Stimulated activated CD8-positive, alpha-beta memory T cell treated with anti-CD3 and anti-CD28 coated beads, Interleukin-12 subunit alpha, Interleukin-12 subunit beta, amount 100 ng/mL, for 1 hour (primary cell): ENCODE results near the gene GKN2.
"Not testable (repeated sequence)": the region's sequence is repeated elsewhere in the genome, so short reads cannot be mapped to it uniquely, and the experiment has no call there.

Experiments
- DNase-seq: peaks from one replicate; pipeline ENCODE4 v3.0.0-alpha.2; 2020; ENCODE audit warnings: low read depth

The GKN2 gene

DNA sequence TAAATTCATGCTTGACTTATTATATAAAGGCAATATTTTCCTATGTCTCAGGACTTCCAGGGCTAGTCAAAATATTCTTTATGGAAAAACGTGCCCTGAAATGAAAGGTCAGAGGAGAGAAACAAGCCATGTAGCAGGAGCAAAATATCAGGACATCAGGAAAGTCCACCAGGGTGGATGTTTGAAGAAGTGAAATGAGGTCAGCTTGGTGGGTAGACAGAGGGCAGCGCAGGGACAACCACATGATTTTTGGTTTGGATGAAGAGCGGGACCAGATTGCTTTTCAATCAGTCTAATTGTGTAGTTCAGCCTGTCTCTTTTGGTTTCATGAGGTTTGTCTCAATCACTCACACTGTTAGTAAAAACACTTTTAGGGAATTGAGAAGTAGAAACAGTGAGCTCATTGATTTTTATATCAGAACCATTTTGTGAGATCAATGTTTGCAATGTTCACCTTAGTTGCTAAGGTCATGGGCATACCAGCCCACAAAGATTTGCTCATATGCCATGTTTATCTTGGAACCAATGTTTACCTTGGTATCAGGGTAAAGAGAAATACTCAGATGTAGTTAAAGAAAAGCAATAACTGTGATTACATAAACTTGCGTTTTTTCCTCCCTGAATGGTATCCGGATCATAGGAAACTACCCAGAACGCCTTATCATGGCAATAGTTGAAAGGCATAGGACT, 32.1 kb downstream of the GKN2 start:
- DNase-seq, result no peak

DNA sequence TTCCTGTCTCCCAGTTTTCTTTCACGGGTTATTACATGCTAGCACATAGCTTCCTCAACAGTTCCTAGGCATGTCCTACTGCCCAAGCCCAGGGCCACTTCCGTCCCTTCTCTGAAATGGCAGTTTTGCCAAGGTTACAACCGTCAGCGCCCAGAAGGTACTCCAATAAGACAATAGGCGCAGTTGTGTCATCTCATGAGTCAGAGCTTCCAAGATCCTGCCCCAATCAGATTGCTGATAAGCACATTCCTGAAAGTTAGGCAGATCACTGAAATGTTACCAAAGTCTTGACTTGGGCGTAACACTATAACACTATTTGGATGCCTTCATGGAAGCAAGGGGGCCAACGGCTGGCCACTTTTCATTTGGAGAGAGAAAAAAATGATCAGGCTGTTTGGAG, 34.2 kb downstream of the GKN2 start:
- DNase-seq, result no peak

DNA sequence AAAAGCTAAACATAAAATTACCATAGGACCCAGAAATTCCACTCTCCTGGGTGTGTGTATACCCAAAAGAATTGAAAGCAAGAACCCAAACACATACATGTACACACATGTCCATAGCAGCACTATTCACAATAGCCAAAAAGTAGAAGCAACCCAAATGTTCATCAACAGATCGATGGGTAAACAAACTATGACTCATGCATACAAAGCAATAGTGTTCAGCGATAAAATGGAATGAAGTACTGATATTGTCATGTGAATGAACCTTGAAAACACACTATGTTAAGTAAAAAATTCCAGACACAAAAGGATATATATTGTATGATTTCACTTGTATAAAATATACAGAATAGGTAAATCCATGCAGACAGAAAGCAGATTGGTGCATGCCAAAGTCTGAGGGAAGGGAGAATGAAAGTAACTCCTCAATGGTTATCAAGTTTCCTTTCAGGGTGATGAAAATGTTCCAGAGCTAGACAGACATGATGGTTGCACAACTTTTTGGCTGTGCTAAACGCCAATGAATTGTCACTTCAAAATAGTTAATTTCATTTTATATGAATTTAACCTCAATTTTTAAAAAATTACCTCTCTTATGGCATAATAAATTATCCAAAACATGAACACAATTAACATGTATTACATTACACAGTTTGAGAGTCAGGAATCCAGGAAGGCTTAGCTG, 35.5 kb downstream of the GKN2 start:
- DNase-seq, result no peak

DNA sequence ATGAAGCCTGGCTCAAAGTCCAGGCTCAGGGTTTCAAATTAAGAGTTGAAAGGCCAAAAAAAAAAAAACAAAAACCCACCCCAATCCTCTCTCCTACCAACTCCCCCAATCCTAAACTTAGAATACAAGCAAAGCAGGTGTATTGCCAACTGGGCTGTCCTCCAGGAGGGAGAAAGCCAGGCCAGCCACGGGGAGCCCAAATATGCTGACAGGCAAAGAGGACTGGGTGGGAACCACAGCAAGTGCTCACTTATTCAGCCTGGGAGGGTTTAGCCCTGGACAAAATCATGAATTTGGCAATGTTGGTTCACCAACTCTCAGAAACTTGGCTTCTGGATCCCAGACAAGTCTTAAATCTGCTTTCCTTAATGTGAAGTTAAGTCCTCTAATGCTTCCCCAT, 36.5 kb downstream of the GKN2 start:
- DNase-seq, result no peak

DNA sequence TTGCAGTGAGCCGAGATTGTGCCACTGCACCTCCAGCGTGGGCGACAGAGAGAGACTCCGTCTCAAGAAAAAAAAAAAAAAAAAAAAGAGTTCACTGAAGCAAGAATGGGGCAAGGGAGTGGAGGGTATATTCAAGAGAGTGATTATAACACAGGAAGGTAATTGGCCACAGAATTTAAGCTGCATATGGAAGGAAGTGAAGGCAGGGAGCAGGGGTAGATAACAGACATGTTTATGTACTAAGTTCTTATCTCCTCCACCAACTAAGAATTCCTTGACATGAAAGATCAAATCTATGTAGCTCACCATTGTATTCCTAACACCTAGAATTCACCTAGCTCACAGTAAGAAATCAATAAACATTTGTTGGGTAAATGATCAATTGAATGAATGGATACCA, 37.3 kb downstream of the GKN2 start:
- no peak for DNase-seq

DNA sequence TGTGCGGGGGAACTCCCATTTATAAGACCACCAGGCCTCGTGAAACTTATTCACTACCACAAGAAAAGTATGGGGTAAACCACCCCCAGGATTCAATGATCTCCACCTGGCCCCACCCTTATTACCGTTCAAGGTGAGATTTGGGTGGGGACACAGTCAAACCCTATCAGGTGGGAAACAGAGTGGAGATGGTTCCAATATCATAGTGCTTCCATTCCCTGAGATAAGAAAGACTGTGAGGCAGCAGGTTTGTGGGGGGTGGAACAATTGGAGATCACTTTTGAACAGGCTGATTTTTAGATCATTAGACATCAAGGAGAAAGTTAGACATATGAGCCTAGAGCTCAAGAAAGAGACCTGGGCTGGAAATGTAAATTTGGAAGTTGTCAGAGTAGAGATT, 39.3 kb downstream of the GKN2 start:
- DNase-seq, result no peak

DNA sequence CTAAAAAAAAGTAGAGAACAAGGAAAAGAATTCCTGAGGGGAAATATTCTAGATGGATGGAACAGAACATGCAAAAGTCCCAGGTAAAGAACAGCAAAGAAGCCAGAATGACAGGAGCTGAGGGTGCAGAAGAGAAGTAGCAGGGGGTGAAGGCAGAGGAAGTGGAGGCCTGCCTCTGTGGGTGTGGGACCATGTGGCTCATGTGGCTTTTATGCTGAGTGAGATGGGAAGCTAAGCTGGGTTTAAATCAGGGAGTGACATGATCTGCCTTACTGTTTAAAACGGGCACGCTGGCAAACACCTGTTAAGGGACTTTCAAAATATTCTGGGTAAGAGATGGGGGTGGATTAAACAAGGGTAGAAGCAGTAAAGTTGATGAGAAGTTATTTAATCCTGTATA, 40.0 kb downstream of the GKN2 start:
- no peak for DNase-seq

DNA sequence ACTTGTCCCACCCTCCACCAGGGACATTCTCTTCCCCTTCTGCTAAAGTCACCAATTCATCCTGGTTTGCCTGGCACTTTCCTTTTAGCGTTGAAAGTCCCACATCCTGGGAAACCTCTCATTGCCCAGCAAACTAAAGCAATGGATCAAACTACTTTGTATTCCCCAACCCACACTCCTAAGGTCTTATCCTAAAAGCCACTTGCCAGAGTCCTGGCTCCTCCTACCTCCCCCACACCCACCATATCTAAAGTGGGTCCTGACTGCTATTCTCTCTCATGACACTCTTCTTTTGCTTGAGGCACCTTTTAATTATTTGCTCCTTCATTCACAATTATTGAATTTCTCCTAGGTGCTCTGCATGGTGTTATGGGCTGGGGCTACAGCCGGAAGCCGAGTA, 40.6 kb downstream of the GKN2 start:
- DNase-seq, result no peak

DNA sequence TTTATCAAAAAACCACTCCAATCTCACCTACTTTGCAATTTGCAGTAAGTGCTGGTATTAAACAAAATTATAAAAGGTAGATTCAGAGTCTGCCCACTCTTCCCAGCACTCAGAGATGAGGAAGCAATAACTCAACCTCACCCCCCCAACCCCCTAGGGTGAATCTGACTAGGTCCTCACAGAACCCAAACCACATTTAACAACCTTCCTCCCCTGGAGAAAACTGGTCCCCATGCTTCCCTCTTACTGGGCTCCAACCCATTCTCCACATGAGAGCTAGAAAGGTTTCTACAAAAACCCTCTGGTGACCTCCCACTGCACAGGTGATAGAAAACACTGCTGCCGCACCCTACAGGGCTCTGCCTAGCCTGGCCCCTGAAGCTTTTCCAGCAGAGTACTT, 41.0 kb downstream of the GKN2 start:
- no peak for DNase-seq

DNA sequence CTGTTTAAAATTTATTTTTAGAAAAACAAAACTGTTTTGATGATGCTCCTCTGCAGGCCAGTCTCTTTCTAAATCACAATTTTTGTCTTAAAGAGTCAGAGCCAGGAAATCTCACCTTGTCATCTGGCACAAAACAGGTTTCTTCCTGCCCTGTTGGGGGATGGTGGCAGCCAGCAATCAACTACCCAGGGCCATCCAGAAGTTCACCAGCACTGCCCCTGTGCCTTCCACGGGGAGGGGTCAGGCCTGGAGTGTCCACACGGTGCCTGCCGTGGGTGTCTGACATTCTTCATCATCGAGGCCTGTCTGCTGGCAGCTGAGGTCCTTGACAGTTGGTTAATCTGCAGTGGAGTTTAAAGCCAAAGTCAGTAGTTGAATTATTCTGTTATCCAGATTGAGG, 41.4 kb downstream of the GKN2 start:
- no peak for DNase-seq

DNA sequence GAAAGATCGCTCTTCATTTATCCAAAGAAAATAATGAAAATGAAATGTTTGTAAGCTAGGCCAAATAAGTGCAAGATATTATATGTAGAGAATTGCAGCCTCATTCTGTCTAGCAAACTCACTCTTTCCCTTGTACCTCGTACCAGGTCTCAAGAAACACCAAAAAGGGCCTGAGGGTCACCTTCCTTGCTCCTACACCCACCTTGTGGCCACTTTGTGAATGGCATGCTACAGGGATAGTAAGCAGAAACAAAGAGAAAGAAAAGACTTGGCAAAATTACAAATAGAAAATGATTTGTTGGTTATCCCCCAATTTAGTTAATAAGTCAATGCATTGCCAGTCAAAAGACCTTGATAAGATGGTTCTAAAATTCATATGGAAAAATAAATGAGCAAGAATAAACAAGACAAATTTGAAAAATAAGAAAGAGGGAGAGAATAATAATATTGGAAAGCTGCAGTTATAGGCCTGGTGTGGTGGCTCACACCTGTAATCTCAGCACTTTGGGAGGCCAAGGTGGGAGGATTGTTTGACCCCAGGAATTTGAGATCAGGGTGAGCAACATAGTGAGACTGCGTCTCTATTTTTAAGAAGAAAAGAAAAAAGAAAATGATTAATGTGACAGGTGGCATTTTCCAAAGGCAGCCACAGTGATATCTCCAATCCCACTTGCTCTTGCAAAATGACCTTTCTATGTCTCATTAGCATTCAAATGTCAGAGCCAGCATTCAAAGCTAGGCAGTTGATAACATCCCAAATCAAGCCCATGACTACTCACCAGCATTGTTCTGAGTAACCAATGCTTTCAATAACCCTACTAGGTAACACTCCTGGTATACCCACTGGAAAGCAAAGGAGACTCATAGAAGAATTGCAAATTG, 42.7 kb downstream of the GKN2 start:
- DNase-seq, result peak; percentile 65

DNA sequence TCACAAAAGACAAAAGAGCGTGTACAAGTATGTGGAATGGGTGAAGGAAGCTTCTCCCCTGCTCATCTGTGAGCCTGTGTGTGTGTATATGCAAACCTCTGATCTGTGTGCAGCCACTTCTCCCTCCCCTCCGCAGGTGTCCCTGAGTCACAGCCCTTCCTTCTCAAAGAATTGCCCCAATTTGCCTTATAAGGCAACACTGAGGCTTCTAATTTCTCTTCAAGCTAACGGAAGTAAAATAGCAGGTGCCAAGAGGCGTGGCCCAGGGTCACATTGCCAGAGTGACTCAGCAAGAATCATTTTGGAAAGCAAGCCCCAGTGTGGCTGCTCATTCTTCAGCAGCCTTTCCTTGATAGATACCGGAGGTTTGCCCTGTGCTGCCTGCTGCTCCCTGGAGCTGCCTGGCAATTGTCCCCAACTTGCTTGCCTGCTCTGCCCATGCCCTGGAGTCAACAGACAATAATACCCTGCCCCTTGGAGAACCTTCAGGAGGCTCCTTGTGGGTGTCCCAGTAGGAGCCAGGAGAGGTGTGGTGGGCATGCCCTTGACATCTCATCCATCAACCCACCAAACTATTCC, 44.2 kb downstream of the GKN2 start:
- DNase-seq, result peak; percentile 76

DNA sequence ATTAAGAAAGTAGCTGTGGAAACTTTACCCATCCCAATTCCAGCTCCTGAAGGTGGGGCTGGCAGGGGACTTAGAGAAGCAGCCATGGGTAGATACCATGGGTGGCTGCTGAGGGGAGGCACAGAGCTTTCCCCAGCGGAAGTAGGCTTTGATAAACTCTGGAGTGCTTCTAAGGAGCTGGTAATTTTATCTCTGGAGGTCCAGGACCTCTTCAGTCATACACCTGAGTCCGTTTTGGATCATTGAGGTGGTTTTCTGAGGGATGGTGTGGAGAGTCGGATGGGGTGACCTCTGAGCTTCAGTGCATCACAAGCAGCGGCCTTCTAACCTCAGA, 44.8 kb downstream of the GKN2 start:
- DNase-seq, result no peak

DNA sequence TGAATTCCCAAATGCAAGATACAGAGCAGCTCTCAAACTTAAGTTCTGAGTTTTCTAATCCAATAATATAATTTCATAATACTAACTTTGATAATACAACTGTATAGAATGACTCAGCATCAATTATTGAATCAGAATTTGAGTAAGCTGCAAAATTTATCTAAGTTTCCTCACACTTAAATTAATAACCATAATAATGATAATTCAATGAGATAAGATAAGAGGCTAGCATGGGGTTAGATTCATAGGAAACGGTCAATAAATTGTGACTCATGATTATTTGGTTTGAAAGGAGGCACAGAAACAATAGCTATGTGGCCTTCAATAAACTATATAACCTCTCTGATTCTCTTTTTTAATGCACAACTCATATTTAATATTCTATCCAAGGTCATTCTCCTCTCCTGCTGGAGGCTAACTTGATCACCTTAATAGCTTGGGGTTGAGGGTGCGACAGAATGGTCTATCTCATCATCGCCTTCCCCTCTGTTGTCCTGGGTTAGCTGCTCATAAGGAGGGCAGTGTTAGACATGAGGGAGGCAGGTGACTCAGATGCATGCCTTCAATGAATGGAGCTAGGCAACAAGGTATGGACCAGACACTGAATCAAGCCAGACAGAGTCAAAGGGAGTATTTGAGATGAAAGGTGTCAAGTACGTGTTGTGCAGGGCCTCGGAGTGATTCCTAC, 45.3 kb downstream of the GKN2 start:
- DNase-seq, result no peak

DNA sequence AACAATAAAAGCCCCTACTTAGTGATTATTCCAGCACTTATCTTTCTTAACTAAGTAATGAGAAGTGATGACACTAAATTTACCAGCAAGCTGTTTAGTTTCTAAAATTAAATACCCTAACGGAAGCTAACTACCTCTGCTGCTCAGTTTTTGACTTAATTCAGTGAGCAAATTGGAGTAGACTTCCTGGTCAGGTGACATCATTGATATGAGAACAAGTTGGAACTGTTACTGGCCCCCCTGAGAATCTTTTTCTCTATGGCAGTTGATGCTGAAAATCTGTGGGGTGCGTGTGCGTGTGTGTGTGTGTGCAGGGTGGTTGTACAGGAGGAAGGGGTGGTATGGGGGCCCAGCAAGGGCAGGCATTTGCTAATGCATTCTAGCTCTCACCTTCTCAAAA, 46.0 kb downstream of the GKN2 start:
- DNase-seq, result no peak

DNA sequence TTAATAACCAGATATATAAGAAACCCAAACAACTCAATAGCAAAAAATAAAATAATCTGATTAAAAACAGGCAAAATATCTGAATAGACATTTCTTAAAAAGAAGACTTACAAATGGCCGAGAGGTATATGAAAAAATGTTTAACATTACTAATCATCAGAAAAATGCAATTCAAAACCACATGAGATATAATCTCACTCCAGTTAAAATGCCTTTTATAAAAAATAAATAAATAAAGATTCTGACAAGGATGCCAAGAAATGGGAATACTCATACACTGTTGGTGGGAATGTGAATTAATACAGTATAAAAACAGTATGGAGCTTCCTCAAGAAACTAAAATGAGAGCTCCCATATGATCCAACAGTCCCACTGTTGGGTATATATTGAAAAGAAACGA, 47.6 kb downstream of the GKN2 start:
- no peak for DNase-seq

DNA sequence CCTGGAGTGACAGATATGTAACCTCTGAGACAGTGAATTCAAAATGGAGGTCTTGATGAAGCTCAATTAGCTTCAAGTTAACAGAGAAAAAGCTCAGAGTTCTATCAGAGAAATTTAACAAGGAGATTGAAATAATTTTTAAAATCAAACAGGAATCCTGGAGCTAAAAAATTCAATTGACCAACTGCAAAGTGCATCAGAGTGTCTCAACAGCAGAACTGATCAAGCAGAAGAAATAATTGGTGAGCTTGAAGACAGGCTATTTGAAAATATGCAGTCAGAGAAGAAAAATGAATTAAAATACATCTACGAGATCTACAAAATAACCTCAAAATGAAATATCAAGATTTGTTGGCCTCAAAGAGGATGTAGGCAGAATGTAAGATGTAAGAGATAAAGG, 51.1 kb downstream of the GKN2 start:
- DNase-seq, result no peak

DNA sequence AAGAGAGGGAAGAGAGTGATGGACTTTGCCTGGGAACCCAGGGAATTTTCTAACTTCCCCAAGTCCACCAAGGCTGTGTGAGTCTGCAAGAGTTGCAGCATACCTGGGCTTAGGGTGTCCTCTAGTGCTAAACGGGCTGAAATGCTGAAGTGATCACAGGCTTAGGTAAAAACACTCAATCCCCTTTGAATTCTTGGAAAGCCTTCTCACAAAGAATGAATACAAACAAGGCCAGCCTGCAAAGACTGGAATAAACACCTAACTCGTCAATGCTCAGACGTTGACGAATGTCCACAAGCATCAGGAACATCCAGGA, 51.5 kb downstream of the GKN2 start:
- no peak for DNase-seq

DNA sequence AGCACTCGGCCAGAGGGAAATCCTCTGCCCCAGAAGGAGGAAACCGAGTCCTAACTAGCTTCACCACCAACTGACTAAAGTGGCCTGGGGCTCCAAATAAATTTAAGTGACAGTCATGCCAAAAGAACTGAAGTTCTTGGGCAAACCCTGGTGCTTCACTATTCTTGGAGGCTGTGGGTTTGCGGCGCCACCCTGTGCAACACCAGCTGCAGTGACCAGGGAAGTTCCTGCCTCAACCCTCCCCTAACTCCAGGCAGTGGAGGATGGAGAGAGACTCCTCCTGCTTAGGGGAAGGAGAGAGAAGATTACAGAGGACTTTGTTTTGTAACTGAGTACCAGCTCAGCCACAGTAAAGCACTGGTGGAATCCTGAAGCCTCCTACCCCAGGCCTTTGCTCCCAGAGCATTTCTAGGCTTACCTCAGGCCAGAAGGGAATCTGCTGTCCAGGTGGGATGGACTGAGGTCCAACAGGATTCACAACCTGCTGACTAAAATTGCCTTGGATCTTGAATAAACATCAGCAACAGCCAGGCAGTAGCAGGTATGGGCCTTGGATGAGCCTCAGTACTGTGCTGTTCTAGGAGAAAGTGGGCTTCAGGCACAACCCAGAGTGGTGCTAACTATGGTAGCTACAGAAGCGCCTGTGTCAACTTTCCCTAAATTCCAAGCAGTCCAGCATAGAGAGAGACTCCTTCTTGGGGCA, 52.0 kb downstream of the GKN2 start:
- no peak for DNase-seq

DNA sequence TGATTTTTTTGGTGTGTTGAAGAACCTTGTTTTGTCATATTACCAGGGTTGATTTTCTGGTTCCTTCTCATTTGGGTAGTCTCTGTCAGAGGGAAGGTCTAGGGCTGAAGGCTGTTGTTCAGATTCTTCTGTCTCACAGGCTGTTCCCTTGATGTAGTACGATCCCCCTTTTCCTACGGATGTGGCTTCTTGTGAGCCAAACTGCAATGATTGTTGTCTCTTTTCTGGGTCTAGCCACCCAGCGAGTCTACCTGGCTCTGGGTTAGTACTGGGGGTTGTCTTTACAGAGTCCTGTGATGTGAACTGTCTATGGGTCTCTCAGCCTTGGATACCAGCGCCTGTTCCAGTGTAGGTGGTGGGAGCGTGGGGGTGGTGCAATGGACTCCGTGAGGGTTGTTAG, 56.7 kb downstream of the GKN2 start:
- not testable (repeated sequence) for DNase-seq
